ENCODE results near the gene DPYSL5.

DNA sequence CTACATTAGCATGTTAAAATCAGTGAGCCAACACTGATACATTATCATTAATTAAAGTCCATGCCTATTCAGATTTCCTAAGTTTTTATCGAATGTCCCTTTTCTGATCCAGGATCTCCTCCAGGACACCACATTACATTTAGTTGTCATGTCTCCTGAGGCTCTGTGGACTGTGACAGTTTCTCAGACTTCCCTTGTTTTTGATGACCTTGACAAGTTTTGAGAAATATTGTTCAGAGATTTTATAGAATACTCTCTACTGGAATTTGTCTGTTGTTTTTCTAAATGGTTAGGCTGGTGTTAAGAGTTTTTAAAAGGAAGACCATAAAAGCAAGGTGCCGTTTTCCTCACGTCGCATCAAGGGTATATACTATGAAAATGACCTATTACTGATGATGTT lies 106.2 kb downstream of the DPYSL5 start:
- TF ChIP-seq CTCF (IDR thresholded peaks at IDR 0.05; ENCODE audit: extremely low read depth in 1 of 2, insufficient read depth in 1 of 2, low read depth in 1 of 2, low read length in 2 of 2) (no peak), FOS (IDR thresholded peaks at IDR 0.05; ENCODE audit: borderline replicate concordance, insufficient read depth, low read length) (no peak), MYC (IDR thresholded peaks at IDR 0.05; ENCODE audit: low read depth, low read length) (no peak), EZH2 (IDR thresholded peaks at IDR 0.05; ENCODE audit: borderline replicate concordance, low read depth, low read length, severe bottlenecking) (no peak), POLR2A (IDR thresholded peaks at IDR 0.05; ENCODE audit: low read depth, low read length) (no peak), GATA2 (IDR thresholded peaks at IDR 0.05; ENCODE audit: insufficient read depth, insufficient read length, low read depth, low read length) (no peak), POLR2AphosphoS5 (IDR thresholded peaks at IDR 0.05; ENCODE audit: insufficient read depth, low read depth, low read length) (no peak)
